ENCODE results near the gene TPD52L2. TPM values are rescaled to one million over a fixed set of nuclear protein-coding genes. Genes with fewer than 3 reads are reported as not detected.

Gene TPD52L2
- total RNA-seq, 1 donor from 2014 or later = 76.9 TPM

DNA sequence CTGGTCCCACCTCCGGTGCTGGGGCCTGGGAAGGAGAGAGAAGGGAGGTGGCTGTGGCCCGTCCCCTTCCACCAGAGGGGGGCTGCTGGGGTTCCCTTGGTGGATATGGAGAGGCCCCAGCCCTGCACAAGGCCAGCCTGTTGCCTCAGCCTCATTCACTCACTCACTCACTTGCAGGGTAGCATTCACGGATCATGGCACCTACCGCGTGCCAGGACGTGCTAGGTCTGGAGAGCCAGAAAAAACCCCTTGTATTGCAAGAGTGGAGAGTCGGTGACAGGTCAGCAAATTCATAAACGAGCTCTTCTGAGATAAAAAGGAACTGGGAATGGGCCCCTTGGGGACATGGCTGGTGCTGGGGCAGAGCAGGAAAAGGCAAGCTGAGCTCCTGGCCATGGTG lies 27.6 kb upstream of the TPD52L2 start:
- Histone ChIP-seq H3K27me3 (ENCODE audit: low read depth) (no peaks in the 10 kb centered on the region), H3K9me3 (no peaks in the 10 kb centered on the region), H3K27ac (no peak overlapping the region), H3K4me3 (no peak overlapping the region), H3K4me1 (peaks cover 23% of the 10 kb centered on the region), H3K36me3 (no peaks in the 10 kb centered on the region)
- TF ChIP-seq, protein P1, sequence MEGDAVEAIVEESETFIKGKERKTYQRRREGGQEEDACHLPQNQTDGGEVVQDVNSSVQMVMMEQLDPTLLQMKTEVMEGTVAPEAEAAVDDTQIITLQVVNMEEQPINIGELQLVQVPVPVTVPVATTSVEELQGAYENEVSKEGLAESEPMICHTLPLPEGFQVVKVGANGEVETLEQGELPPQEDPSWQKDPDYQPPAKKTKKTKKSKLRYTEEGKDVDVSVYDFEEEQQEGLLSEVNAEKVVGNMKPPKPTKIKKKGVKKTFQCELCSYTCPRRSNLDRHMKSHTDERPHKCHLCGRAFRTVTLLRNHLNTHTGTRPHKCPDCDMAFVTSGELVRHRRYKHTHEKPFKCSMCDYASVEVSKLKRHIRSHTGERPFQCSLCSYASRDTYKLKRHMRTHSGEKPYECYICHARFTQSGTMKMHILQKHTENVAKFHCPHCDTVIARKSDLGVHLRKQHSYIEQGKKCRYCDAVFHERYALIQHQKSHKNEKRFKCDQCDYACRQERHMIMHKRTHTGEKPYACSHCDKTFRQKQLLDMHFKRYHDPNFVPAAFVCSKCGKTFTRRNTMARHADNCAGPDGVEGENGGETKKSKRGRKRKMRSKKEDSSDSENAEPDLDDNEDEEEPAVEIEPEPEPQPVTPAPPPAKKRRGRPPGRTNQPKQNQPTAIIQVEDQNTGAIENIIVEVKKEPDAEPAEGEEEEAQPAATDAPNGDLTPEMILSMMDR (IDR thresholded peaks at IDR 0.05) = no peak
- intact Hi-C loops (cut with DNase I) = no loop called here
- ATAC-seq = no peak
- no peak for DNase-seq

DNA sequence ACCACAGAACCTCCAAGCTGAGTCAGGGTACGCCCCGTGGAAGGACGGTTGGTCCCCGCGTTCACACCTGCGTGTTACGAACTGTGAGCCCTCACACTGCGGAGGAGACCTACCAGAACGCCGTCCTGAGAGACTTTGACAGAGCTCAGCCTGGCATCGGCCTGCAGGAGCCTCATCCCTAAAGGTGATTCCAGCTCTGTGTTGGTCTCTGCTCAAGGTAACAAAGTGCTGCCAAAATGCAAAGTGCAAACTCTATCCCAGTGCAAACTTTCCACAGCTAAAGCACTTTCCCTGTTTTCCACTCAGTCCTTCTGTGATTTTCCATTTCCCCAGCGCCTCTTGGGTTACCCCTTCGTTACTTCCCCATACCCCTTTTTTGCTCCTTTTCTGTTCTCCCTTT lies 25.4 kb upstream of the TPD52L2 start:
- DNase-seq = no peak
- Histone ChIP-seq H3K27me3 (ENCODE audit: low read depth) (peaks cover 7% of the 10 kb centered on the region), H3K36me3 (no peaks in the 10 kb centered on the region), H3K4me3 (no peak overlapping the region), H3K27ac (no peak overlapping the region), H3K9me3 (no peaks in the 10 kb centered on the region), H3K4me1 (peaks cover 14% of the 10 kb centered on the region)
- intact Hi-C loops (cut with DNase I) = no loop called here
- TF ChIP-seq, protein P1 (IDR thresholded peaks at IDR 0.05) = no peak
- ATAC-seq = no peak

DNA sequence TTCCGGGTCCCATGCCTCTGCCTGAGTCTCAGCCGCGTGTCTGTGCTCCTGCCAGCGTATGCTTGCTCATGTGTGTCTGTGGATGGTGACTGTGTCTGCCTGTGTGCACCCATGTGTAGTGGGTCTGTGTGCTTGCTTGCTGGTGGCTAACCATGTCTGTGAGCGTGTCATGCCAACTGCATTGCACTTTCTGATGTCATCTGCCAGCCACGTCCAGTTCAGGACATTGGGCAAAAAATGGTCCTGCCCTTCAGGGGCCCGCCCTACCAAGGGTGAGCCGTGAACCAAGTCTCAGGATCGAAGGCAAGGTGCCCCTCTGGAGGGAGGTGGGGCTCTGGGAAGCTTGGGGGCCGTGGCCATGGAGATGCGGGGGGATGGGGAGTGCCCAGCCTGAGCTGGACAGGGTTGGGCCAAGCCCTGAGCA lies 24.7 kb upstream of the TPD52L2 start:
- H3K4me3 ChIP-seq = no peak overlapping the region
- H3K9me3 ChIP-seq = no peaks in the 10 kb centered on the region
- TF ChIP-seq, protein P1 (IDR thresholded peaks at IDR 0.05) = no peak
- no peak for DNase-seq
- H3K4me1 ChIP-seq = peaks cover 19% of the 10 kb centered on the region
- H3K27ac ChIP-seq = no peak overlapping the region
- ATAC-seq = no peak
- intact Hi-C loops (cut with DNase I) = no loop called here
- peaks cover 15% of the 10 kb centered on the region for H3K27me3 ChIP-seq (ENCODE audit: low read depth)
- H3K36me3 ChIP-seq = no peaks in the 10 kb centered on the region

DNA sequence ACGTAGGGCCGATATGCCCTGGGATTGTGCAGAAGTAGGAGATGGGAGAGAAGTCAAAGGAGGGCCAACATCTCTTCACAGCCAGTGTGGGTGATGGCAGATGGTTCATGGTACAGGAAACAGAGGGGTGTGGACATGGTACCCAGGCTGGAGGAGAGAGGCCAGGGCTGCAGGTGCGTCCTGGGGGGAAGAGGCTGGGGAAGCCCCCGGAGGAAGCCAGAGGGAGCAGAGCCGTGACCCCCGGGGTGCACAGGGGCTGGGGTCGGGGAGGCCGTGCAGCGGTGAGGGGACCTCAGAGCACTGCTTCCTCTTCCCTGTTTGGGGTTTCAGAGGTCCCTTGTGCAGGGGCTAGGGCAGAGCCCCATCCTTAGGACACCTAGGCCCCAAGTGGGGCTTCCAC lies 22.8 kb upstream of the TPD52L2 start:
- DNase-seq (no peak), ATAC-seq (no peak)
- no peak overlapping the region for H3K4me3 ChIP-seq
- peaks cover 36% of the 10 kb centered on the region for H3K4me1 ChIP-seq
- no peaks in the 10 kb centered on the region for H3K36me3 ChIP-seq
- TF ChIP-seq, protein P1 (IDR thresholded peaks at IDR 0.05) = no peak
- no peak overlapping the region for H3K27ac ChIP-seq
- H3K9me3 ChIP-seq = no peaks in the 10 kb centered on the region
- peaks cover 26% of the 10 kb centered on the region for H3K27me3 ChIP-seq (ENCODE audit: low read depth)
- intact Hi-C loops (cut with DNase I) = no loop called here

DNA sequence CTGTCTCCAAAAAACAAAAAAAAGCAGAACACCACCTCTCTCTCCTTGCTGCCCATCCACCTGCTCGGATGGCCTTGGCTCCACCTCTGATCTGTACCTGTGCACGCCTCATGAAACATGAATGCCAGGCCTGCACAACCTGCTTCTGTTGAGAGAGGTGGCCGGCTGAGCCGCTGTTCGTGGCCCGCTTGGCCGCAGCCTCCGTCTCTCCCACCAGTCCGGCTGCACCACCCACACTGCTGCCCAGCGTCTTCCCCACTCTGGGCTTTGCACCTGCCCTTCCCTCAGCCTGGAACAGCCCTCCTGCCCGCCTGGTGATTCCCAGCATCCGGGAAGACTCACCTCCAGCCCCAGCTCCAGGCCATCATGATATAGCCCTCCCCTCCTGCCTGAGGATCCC lies 21.8 kb upstream of the TPD52L2 start:
- Histone ChIP-seq H3K27me3 (ENCODE audit: low read depth) (peaks cover 32% of the 10 kb centered on the region), H3K4me1 (peaks cover 46% of the 10 kb centered on the region), H3K27ac (no peak overlapping the region), H3K36me3 (no peaks in the 10 kb centered on the region), H3K9me3 (no peaks in the 10 kb centered on the region), H3K4me3 (no peak overlapping the region)
- ATAC-seq (no peak), DNase-seq (no peak)
- TF ChIP-seq, protein P1 (IDR thresholded peaks at IDR 0.05) = no peak
- intact Hi-C loops (cut with DNase I) = no loop called here

DNA sequence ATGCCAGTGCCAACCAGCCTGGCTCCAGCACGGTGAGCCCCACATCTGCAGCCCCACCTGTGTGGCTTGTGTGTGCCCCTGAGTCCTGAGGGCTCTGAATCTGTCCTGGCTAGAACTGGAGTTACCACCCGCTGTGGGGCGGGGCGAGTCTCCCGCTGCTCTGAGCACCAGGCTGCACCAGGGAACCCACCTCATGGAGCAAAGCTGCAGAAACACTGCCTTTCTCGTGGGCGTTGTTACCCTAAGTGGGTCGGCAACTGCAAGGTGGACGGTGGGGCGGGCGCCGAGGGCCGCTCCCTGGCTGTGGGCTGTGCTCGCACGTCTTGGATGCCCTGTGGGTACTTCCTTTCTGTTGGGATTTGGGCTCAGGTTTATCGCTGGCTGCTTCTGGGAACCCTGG lies 21.3 kb upstream of the TPD52L2 start:
- TF ChIP-seq, protein P1 (IDR thresholded peaks at IDR 0.05) = no peak
- peaks cover 33% of the 10 kb centered on the region for H3K27me3 ChIP-seq (ENCODE audit: low read depth)
- no peaks in the 10 kb centered on the region for H3K36me3 ChIP-seq
- H3K4me1 ChIP-seq = peaks cover 50% of the 10 kb centered on the region
- H3K4me3 ChIP-seq = no peak overlapping the region
- DNase-seq = no peak
- intact Hi-C loops (cut with DNase I) = no loop called here
- peak overlapping the region; percentile 48 for H3K27ac ChIP-seq
- ATAC-seq = no peak
- no peaks in the 10 kb centered on the region for H3K9me3 ChIP-seq
